Activated naive CD4-positive, alpha-beta T cell (primary cell): ENCODE data around the gene OR52I1.

Source experiments
- DNase-seq, 4 experiments: peaks; one replicate each; lab custom pipeline; 2025; lab: John Stamatoyannopoulos, UW

OR52I1 gene

DNA sequence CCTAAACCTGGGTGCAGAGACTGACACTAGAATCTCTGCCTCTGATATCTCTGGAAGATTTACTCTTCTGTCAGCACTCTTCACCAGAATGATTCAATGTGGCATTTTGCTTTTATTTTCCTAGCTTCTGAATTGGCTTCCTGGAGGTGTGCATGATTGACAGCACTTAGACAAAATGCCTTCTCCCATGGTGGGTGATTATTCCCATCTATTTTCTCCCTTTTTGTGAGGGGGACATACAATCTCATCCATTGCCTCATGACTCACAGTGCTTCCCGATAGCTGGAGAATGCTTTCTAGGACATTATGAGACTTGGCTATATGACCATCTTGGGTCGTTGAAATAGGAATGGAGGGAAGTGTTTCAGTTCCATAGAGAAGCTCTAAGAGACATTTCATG, 18.1 kb downstream of the OR52I1 start:
- DNase-seq, result no peak

DNA sequence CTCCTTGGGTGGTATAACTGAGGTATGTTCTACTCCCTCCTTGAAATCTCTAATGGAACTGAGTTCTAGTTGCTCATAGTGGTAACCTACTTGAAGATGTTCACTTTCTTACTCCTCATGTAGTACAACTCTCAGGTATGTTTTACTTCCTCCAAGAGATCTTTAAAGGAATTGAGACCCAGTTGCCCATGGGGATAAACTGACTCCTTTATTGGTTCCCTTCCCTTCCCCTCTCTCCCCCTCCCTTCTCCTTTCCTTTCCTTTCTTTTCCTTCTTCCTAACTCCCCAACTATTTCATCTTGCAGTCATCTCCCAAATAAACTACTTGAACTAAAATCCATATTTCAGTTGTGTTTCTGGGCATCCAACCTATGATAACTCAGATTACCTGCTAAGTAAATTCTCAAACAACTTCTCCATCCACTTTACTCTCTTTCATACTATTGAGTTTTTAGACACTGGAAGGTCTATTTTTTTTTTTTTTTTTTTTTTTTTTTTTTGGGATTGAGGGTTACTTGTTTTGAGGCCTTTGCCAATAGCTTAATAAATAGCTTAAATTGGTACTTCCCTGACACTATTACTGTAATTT, 22.1 kb downstream of the OR52I1 start:
- DNase-seq, result no peak

DNA sequence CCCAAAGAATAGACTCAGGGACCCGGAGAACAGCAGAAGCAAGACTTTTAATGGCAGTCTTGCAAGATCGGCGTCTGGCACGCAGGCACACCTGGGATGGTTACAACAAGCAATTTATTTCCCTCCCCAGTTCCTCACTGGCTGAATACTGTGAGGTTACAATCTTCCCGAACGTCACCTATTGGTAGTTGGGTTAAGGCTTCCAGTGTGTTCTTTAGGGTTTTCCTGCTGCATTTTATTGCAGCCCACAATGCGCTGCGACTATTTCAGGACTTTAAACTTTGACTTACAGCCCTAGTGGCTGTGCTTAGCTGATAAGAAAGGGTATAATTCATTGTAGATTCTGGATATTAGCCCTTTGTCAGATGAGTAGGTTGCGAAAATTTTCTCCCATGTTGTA, 25.7 kb downstream of the OR52I1 start:
- DNase-seq, result no peak

DNA sequence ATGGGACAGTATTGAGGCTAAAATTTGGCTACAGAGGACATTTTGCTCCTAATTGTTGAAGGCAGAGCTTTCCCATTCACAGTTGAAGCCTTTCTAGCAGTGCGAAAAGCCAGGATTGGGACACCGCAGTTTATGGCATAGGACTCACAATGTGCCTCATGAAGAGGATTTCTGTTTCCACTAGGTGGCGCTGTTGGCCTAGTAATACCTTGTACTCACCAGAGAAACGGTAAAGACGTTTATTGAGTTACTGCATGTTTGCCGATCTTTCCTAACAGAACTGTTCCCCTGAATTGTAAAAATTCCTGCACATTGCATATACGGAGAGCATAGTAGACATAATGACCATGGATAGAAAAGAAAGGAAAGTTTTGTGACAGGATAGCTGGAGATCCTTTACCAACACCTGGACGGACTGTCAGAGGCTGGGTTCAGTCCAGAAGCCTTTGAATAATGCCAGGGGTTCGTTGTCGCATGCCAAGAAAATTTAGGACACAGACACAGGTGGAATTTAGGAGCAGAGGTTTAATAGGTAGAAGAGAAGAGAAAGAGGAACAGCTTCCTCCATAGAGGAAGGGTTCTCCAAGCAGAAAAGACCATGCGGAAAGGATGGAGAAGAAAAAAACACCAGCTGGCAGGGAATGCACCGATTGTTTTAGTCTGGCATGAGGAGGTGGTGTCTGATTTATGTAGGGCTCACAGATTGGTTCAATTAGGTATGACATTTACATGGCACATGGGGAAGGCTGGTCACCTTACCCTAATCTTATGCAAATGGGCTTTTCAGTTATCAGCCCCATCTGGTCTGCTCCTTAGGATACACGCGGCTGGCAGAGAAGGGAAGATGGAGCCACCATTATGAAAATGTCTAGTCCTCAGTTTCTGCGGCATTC, 32.6 kb downstream of the OR52I1 start:
- no peak for DNase-seq

DNA sequence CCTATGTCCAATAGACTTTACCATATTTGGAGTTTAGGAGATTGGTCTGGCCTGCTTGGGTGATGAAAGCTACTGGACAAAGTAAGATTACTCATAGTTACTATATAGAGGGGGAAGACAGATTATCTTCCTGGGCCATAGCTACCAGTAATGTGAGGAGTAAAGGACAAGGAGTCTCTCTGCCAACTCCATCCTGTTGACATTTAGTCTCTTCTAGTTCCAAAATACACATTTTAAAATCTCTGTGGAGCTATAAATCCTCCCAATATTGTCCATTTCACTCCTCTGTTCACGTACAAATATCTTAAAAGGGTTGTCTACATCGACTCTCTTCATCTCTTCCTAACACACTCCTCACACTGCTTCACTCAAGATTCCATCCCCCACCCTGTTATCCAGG, 42.3 kb downstream of the OR52I1 start:
- no peak for DNase-seq

DNA sequence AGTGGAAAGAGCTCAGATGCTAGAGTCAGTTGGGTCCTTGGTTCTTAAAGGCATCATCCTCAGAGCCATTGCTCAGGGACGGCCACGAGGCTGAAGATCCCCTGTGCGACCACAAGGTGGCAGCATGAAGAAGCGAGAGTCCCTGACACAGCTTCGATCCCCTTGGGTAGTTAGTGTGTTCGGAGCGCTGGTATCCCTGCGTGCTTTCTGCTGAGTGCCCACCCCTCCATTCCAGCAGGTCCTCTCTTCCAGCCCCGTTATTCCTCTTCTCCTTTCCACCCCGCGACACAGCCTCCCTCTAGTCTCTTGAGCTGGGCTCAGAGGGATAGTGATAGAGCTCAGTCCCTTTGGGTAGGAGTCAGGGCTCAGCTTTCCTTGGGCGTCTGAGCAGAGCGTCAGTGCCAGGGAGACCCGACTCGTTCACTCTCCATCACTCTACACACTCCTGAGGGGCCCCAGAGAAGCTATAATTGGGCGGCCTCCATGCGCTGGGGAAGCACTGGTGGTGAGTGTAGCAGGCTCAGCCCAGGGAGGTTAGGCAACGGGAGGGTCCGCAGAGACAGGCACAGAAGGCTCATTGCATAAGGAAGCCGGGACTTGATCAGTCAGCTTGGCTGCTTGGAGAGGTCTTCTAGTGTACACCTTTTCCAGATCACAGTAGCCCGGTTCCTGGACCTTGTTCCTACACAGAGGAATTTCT, 43.3 kb downstream of the OR52I1 start, which contains the start of gene OR51D1:
OR51D1 (plus strand) TSS at position 516 of the 700 bp plus-strand sequence. CDS start 2,314 bp downstream, outside the sequence.
- DNase-seq, result peak; percentile 18 to 55 (median 36)

DNA sequence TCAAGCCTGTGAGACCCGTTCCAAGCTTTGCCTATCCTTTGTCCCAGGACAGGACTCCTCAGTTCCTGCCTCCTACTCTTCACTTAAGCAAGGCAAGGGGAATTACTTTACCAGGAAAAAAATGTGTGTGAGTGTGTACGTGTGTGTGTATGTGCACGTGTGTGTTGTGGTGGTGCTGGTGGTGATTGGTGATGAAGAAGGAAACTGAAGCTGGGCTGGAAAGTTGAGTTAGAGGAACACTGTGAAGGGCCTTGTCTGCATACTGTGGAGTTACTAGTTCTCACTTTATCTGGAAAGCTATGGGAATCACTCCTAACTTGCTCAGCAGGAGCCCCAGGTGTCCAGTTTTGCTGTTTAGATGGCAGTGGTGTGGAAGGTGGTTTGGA, 43.8 kb downstream of the OR52I1 start:
- no peak for DNase-seq

DNA sequence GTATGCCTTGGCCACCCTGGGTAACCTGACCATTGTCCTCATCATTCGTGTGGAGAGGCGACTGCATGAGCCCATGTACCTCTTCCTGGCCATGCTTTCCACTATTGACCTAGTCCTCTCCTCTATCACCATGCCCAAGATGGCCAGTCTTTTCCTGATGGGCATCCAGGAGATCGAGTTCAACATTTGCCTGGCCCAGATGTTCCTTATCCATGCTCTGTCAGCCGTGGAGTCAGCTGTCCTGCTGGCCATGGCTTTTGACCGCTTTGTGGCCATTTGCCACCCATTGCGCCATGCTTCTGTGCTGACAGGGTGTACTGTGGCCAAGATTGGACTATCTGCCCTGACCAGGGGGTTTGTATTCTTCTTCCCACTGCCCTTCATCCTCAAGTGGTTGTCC, 46.1 kb downstream of the OR52I1 start:
- DNase-seq, result no peak

DNA sequence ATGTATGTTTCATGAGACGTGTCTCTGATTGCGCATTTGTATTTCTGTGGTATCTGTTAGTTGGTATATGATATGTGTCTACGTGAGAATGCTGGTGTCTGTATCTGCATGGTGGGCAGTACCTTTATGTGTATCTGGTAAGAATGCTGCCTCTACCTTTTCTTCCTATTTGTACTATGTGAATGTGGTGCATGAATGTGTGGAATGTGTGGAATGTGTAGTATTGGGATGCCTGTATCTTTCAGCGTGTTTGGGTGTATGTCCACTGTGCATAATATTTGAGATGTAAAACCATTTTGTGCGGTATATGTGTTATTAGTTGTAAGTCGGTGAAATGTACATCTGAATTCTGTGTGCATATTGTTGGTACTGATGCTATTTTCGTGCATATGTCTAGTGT, 47.7 kb downstream of the OR52I1 start:
- no peak for DNase-seq

DNA sequence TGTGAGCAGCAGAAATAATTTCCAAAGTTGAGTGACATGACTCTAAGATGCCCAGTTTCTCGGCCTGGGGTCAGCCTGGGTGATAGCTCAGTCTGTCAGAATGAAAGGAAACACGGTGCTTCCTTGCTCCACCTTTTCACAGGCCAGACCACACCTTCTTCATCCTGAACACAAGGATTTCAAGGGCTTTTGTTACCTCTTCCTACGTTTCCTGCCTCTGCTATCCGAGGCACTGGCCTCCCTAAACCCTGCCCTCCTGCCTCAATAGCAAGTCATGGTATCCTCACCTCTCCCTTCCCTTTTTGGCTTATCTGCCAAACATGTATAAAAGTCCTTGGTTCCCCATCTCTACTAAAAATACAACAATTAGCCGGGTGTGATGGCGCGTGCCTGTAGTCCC, 48.2 kb downstream of the OR52I1 start:
- no peak for DNase-seq

DNA sequence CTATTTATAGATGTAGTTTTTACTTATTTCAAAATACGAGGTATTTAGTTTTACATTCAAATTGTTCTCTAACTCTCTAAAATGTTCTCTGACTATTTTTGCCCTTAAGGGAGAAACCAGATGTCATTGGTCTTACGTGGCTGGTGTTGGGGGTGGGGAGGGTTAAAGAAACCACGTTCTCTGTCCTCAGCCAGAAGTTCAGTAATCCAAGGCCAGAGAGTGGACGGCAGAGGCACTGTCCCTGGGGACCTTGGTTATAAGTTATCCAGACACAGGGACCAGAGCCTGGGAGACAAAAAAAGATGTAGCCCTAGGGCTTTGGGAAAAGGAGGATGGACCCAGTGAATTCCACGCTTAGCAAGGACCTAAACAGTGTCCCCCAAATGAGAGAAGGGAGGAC, 49.2 kb downstream of the OR52I1 start:
- no peak for DNase-seq

DNA sequence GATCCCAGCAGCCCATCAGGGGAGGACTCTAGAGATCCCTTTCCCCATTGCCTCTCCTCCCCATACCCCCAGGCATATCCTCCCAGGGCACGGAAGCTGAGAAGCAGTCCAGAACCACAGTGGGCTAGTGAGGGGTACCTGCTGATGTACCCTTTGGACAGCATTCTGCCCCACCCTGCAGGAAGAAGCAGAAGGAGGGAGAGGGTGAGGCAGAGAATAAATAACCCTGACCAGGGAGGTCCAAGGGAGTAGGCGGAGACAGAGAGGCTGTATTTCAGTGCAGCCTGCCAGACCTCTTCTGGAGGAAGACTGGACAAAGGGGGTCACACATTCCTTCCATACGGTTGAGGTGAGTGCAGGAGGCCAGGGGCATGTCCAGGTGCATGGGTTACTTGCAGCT, 49.8 kb downstream of the OR52I1 start, which contains the start of gene OR51E1:
OR51E1 (plus strand) TSS at position 301 of the 400 bp plus-strand sequence. CDS start 8,545 bp downstream, outside the sequence.
- DNase-seq, result no peak

DNA sequence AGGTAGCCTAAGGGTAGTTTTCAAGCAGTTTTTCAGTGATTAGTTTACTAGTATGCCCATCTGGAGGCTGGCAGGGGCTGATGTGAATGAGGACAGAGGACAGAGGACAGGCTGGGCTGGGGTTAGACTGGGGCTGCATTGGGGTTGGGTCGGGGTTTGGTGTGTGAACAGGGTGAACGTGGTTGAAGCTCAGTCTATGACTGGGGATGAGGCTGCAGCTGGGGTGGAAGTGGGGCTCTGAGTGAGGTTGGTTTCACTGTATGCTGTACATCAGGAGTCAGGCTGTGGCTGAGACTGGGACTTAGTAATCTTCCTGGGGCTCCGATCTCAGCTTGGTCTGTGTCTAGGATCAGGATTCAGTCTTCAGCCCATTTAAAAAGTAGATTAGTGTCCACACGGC, 50.4 kb downstream of the OR52I1 start:
- no peak for DNase-seq
